NCI-H1694 (cell line): ENCODE data around the gene GMDS.
A peak's percentile ranks its signal among the peaks of the same experiment; 100 is the strongest.

Experiments used
- DNase-seq: peaks from one replicate; lab custom pipeline; 2025; lab: John Stamatoyannopoulos, UW

Gene GMDS

DNA sequence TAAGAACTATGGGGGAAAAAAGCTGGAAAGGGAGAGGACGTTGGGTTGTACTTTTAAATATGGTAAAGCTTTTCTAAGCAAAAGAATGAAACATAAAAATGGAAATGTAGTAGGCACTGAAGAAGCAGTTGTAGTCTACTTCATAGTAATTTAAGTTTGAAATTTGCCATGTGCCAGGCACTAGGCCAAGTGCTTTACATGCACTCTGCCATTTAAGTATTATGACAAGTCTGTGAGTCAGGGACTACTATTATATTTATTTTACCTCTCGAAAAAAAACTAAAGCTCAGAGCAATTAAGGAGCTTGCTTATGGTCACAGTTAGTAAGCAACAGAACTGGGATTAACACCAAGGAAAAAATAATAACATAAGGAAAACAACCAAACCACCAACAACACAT, 257.8 kb downstream of the GMDS start:
- DNase-seq = no peak

- DNase-seq = no peak
Observed at GRCh38 chr6:1986454-1987243, 258.8 kb downstream of the GMDS start.

DNA sequence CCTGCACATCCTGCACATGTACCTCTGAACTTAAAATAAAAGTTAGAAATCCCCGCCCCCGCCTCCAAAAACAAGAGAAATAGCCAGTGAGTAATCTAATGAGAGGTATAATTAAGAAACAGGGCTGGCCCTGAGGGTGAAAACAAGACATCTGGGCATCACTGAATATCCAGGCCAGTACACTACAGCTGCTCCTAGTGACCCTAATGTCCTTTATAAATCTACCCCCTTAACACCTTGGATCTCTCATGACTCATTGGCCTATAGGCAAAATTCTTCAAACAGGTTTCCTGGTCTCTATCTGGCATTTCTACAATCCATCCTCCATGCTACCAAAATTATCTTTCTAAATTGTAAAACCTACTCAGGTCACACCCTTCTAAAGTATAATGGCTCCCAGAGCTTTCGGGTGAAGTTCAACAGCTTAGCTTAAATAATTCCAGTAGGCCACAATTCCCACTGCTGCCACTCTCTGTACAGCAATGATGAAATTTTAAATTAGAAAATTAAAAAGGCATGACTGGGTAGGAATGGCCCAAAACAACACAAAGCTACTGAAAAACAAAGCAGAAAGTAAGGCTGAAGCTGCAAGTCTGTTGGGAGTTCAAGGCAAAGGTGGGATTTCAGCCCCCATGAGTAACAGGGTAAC, 260.9 kb downstream of the GMDS start:
- no peak for DNase-seq

- DNase-seq = no peak
Observed at GRCh38 chr6:1983850-1984249, 261.6 kb downstream of the GMDS start.

DNA sequence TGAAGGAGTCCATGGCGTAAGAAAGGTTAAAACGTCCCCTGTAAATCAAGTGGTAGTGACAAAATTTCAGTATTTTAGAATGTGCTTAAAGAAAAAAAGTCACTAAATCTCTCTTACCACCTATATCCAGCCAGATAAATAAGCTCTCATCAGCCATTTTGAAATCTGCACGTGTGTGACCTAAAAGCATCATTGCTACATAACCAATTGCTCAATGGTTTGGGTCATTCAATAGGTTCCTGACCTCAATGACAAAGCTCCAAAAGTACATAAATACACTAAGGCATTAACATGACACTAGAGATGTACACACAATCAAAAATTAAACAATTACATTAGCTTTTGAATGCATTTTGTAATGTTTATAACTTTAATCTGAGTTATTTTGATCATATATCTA, 272.4 kb downstream of the GMDS start:
- DNase-seq = no peak

DNA sequence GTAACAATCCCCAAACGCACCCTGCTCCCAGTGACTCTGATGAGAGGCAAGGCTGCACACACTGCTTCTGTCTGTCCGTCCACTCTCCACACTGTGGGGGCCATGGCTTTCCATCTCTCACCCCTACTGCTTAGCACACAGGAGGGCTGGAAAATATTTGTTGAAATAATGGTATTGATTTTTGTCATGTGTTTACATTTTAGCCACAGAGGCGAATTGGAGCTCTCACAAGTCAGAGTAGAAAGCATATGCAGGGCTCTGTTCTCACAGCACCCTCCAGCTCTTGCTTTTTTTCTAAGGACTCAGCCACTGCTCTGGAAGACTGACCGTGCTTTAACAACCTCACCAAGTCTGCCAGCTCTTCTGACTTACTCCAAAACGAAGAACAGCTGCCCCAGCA, 273.8 kb downstream of the GMDS start:
- DNase-seq = no peak

DNA sequence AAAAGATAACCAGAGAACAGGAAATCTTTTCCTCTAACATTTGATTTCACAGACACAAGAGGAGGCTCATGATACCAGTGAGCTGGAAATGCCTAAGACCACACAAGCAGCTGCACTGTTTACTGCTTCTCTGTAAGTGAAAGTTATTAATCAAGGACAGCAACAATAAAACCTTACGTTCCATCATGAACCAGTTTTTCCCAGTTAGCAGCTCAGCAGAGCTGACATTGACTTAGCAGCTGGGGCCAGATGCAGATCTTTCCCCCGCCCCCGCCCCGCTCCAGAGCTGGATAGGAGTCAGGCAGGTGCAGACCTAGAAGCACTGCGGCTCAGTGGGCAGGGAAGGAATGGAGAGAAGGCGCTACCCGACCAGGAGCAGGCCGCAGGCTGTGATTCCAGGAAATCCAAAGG, 275.2 kb downstream of the GMDS start:
- no peak for DNase-seq

- DNase-seq = no peak
Observed at GRCh38 chr6:1966713-1967112, 278.7 kb downstream of the GMDS start.

DNA sequence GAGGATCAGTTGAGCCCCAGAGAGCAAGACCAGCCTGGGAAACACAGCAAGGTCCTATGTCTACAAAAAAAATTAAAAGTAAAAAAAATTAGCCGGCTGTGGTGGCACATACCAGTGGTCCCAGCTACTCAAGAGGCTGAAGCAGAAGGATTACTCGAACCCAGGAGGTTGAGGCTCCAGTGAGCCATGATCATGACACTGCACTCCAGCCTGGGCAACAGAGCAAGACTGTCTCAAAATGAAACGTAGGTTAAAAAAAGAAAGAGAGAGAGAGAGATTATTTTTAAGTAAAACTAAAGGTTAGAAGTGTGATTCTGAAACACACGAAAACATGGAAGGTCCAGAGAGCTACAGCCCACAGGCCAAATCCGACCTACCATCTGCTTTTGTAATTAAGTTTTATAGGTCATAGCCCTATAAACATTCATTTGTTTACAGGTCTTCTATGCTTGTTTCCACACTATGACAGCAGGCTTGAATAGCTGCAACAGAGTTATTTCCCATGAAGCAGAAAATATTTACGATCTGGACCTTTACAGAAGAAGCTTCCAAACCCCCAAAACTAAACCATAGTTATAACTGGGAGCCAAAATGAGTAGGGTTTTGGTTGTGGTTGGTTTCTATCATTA, 279.7 kb downstream of the GMDS start:
- no peak for DNase-seq

GRCh38 chr6:1963596-1963995, 281.8 kb downstream of the GMDS start:
- no peak for DNase-seq

DNA sequence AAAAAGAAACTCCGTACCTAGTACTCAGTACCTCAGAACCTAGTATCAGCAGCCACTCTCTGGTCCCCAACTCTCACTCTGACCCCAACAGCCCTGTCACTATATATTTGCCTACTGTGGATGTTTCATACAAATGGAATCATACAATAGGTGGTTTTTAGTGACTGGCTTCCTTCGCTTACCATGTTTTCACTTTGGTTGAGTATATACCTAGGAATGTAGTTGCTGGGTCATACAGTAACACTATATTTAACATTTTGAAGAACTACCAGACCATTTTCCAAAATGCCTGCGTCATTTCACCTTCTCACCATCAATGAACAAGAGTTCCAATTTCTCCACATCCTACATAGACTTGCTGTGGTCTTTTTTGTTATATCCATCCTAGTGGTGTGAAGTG, 283.2 kb downstream of the GMDS start:
- DNase-seq = no peak

DNA sequence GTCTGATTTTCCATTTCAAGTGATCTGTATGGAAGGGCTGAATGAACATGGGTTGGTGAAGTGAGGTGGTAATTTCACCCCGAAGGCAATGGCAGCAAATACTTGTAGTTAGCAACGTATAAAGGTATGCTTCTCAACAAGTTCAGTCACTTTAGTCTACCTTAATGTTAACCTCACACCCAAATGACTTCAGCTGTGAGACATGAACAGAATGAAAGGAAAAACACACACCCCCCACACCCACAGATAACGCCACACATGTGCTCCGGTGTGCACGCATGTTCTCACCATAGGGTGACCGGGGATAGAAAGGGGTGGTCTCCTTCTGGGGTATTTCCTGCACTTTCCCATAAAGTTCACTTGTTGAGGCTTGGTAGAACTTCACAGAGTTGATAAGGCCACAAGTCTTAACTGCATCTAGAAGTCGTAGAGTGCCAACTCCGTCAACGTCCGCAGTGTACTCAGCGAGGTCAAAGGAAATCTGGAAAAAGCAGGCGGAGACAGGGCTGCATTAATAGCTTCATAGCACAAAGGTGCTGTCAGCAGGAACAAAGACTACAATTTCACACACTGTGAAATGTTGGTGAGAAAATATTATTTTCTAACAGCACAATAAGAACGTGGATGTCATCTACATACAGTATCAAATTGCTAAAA, 284.8 kb downstream of the GMDS start:
- DNase-seq = no peak

DNA sequence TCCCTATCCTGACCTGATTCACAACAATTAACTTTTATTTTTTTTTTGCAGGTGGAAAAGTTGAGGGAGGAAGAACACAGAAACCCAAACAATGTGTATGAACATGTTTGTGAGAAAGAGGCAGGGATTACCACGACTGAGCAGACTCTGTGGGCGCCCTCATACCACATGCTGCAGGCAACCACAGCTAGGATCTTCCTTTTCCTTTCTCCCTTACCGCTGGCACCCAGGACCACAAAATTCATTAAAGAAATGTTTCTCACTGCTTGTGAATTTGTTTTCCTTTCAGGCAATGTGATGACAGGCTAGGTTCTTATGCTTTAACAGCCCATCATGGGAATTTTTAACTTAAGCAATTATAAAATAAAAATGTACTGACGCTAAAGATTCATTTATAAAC, 287.1 kb downstream of the GMDS start:
- no peak for DNase-seq

DNA sequence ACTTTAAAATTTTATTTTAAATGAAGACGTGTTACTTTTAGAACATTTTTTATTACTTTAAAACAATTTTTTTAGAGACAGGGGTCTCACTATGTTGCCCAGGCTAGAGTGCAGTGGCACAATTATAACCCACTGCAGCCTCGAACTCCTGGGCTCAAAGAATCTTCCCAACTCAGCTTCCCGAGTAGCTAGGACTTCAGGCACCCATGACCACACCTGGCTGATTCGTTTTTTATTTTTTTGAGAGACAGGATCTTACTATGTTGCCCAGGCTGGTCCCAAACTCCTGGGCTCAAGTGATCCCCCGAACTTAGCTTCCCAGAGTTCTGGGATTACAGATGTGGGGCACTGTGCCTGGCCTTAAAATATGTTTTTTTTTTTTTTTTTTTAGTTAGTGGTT, 287.7 kb downstream of the GMDS start:
- DNase-seq = no peak

DNA sequence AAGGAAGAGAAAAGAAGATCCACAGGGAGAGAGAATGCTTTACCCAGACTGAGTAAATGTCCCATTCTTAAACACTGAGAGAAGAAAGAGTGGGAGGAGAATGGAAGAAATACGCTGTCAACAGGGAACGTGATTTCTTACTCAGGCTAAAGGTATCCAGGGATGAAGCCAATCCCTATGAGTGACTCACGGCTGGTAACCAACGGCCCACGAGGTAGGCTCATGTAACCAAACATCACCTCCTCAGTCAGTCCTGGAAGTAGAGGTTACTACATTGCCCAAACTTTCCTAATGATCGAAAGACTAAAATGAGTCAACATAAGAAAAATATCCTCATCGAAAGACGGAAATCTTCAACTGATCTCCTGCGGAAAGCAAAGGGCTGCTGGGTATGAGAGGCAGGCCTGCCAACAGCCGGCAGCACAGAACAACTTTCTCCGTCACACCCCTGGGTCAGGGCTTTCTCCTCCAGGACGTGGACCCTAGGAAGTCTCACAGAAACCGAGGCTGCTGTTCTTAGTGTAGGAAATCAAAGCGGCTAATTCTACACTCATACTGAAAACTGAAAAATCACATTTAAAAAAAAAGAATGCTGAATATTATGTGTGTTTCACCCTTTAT, 292.6 kb downstream of the GMDS start:
- DNase-seq = no peak

GRCh38 chr6:1950631-1951030, 294.8 kb downstream of the GMDS start:
- DNase-seq = peak; percentile 8

GRCh38 chr6:1949538-1949937, 295.9 kb downstream of the GMDS start:
- no peak for DNase-seq

DNA sequence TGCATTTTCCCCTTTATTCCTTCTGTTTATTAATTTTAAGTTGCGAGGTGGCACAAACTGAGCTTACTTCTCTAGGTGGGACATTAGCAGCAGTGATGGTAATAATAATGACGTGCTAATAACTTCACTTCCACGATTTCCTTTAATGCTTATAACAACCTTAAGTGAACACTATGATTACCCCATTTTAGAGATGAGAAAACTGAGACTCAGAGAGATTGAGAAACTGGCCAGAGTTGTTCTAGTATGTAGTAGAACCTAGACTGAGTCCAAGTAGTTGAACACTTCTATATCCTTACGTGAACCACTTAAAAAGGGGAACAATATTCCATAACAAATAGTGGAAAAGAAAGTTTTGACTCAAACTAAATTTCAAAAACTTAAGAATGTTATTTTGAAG, 297.5 kb downstream of the GMDS start:
- no peak for DNase-seq

DNA sequence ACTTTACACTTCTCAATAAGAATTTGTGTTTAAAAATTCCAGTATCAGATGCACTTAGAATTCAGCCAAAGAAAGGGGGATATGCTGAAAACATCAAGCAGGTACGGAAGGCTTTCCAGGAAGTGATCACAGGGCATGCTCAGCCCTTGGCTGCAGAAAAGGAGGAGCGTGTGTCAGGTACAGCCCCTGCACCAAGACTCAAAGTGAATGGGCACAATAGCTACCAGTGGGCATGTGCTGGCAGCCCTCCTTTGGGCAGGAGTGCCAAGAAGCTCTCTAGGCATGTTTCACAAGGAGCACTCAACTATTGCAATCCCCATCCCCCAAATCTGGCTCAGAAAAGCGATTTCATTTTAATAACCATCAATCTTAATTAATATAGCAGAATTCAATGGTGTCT, 298.8 kb downstream of the GMDS start:
- no peak for DNase-seq

- DNase-seq = no peak
Observed at GRCh38 chr6:1945235-1945832, 300.1 kb downstream of the GMDS start.

- no peak for DNase-seq
Observed at GRCh38 chr6:1942834-1943233, 302.6 kb downstream of the GMDS start.

DNA sequence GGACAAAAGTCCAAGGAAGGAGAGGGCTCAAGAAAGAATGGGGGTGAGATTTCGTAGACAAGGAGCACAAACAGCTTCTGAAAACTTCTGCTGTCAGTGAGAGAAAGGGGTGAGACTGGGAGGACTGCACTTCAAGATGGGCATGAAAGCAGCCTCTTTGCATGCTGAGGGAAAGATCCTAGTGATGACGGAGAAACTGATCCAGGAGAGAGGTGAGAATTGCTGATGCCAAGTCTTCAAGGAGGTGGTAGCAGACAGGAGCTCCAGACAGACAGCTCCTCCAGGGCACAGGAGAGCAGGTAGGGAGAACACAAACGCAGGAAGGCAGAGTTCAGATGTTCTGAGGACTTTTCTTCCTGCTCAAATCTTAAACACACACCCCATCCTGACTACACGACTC, 303.9 kb downstream of the GMDS start:
- DNase-seq = no peak
